Measurements from ENCODE around the gene BDKRB2. TPM values are rescaled to one million over a fixed set of nuclear protein-coding genes. Genes with fewer than 3 reads are reported as not detected.

BDKRB2 gene
- total and polyA plus RNA-seq, 2 of the 8 experiments (the other 6 are each of a cell fraction or from before 2014, with no cell fraction given) = 0.13 to 0.21 TPM

- CTCF ChIA-PET (ENCODE audit: partially characterized antibody) = interaction anchor here (0.6 to 0.9 kb wide), 2 partner anchors 9 to 65 kb away, joined by 3 read pairs; no protein-coding TSS in a partner anchor
- WGBS, 2 experiments (ENCODE audit: extremely low coverage in 1 of 2, insufficient coverage in 1 of 2, insufficient read length in 1 of 2, insufficient replicate concordance in 2 of 2, low coverage in 1 of 2, low lambda C conversion rate in 2 of 2, missing lambda C conversion rate in 1 of 2) = 85% methylated on average over 4 of the region's 4 CpGs; no CpG with 5 or more reads in 1 of the 2 experiments
Measured at GRCh38 chr14:96162741-96163140, 41.9 kb upstream of the BDKRB2 start.

More at GRCh38 chr14:96162741-96163140, 41.9 kb upstream of the BDKRB2 start:
- H2AK5ac ChIP-seq (ENCODE audit: low read depth, low read length) = no peak overlapping the region
- POLR2A ChIA-PET (ENCODE audit: partially characterized antibody) = no interaction called here
- H3K27me3 ChIP-seq (replicated peaks in 1 of 4; ENCODE audit: control insufficient read depth in 3 of 4, extremely low read depth in 1 of 4, insufficient read depth in 3 of 4, low read length in 3 of 4) = no peaks in the 10 kb centered on the region; a peak in 1 of 7 replicates
- H3K4me2 ChIP-seq (ENCODE audit: insufficient read depth in 1 of 2, low read depth in 2 of 2, low read length in 2 of 2) = no peak overlapping the region
- no peak overlapping the region for H2BK5ac ChIP-seq (ENCODE audit: low read depth, low read length)
- H2BK15ac ChIP-seq (ENCODE audit: low read length) = no peak overlapping the region
- TF ChIP-seq FOSL1 (IDR thresholded peaks at IDR 0.05; ENCODE audit: insufficient read depth, low read depth, low read length) (no peak), NRF1 (IDR thresholded peaks at IDR 0.05; ENCODE audit: low read depth, low read length) (no peak), SIN3A (conservative IDR thresholded peaks at IDR 0.05 in 1 of 2, IDR thresholded peaks at IDR 0.05 in 1 of 2; ENCODE audit: low read depth in 1 of 2, low read length in 2 of 2) (no peak), HDAC6 (IDR thresholded peaks at IDR 0.05; ENCODE audit: low read depth, low read length) (no peak), JUND (IDR thresholded peaks at IDR 0.05; ENCODE audit: low read length) (no peak), JUN (IDR thresholded peaks at IDR 0.05; ENCODE audit: low read depth, low read length) (no peak), POLR2AphosphoS5 (IDR thresholded peaks at IDR 0.05; ENCODE audit: low read depth, low read length) (no peak), SP2 (IDR thresholded peaks at IDR 0.05; ENCODE audit: low read length) (no peak)
- no peak overlapping the region for H3K56ac ChIP-seq (replicated peaks; ENCODE audit: insufficient read length, low read depth, low read length)
- no peak overlapping the region for H4K91ac ChIP-seq (replicated peaks; ENCODE audit: insufficient read length, low read length)
- H3K9me3 ChIP-seq (ENCODE audit: insufficient read depth in 2 of 2, low read depth in 1 of 2, low read length in 1 of 2) = no peaks in the 10 kb centered on the region
- no peak overlapping the region for H2BK12ac ChIP-seq (ENCODE audit: low read depth, low read length)
- FAIRE-seq = no peak
- H3K23ac ChIP-seq (ENCODE audit: insufficient read length) = no peak overlapping the region
- H2BK20ac ChIP-seq (ENCODE audit: low read length) = no peak overlapping the region
- H2BK120ac ChIP-seq (replicated peaks; ENCODE audit: low read depth, low read length) = no peak overlapping the region
- no peak overlapping the region for H4K8ac ChIP-seq (ENCODE audit: extremely low read depth, insufficient read depth, low read length)
- H3K79me1 ChIP-seq (ENCODE audit: low read depth, low read length) = no peaks in the 10 kb centered on the region
- DNase-seq (ENCODE audit: low read depth in 1 of 2, low spot score in 2 of 2) = no peak
- no peak overlapping the region for H3K14ac ChIP-seq (ENCODE audit: insufficient read length)
- no peaks in the 10 kb centered on the region for H3K79me2 ChIP-seq (ENCODE audit: control insufficient read depth in 1 of 2, insufficient read depth in 2 of 2, low read length in 2 of 2)
- no peaks in the 10 kb centered on the region for H3K23me2 ChIP-seq (ENCODE audit: low read depth, low read length)
- no peaks in the 10 kb centered on the region for H3K36me3 ChIP-seq (ENCODE audit: control insufficient read depth in 2 of 4, insufficient read depth in 4 of 4, low read length in 3 of 4)
- no peak overlapping the region for H4K5ac ChIP-seq (ENCODE audit: insufficient read length, low read depth, low read length)
- no peak overlapping the region for H3K4ac ChIP-seq (replicated peaks; ENCODE audit: insufficient read length, low read depth, low read length)
- no peak overlapping the region for H3K18ac ChIP-seq (ENCODE audit: extremely low read depth, low read length)
- no peak overlapping the region for H3K4me3 ChIP-seq (ENCODE audit: extremely low read depth in 1 of 4, insufficient read depth in 2 of 4, low read depth in 3 of 4, low read length in 4 of 4)
- H3K27ac ChIP-seq (ENCODE audit: low read depth, low read length) = no peak overlapping the region
- no peak overlapping the region for H2AFZ ChIP-seq (ENCODE audit: low read length)
- no peak overlapping the region for H3K9ac ChIP-seq (replicated peaks in 1 of 4; ENCODE audit: extremely low read depth in 1 of 4, low read depth in 3 of 4, low read length in 3 of 4)
- no peaks in the 10 kb centered on the region for H3K4me1 ChIP-seq (replicated peaks in 1 of 4; ENCODE audit: control insufficient read depth in 3 of 4, insufficient read depth in 4 of 4, low read length in 3 of 4)
- no peaks in the 10 kb centered on the region for H4K20me1 ChIP-seq (replicated peaks in 1 of 2; ENCODE audit: control insufficient read depth in 1 of 2, insufficient read depth in 2 of 2, low read length in 2 of 2)

Data from H1 (cell line).